CD4-positive, alpha-beta T cell treated with Interleukin-1 beta for 1 hour (primary cell): Measurements from ENCODE around the gene C9orf78.

Source experiments
- DNase-seq, 2 donors: peaks; one replicate each; pipeline ENCODE4 v3.0.0-alpha.2; 2020 to 2022

Gene C9orf78

GRCh38 chr9:129839324-129840023 lies 4.4 kb upstream of the C9orf78 start:
- DNase-seq = no peak

- no peak for DNase-seq
Observed at GRCh38 chr9:129838707-129839259, 3.7 kb upstream of the C9orf78 start.

- DNase-seq = peak; percentile 55
Observed at GRCh38 chr9:129836311-129837007, 1.4 kb upstream of the C9orf78 start.

- no peak for DNase-seq
Observed at GRCh38 chr9:129835860-129836223, 767 bp upstream of the C9orf78 start.

GRCh38 chr9:129834489-129835127 lies 467 bp downstream of the C9orf78 start:
- peak; percentile 16 to 51 for DNase-seq

- DNase-seq = no peak
Observed at GRCh38 chr9:129832982-129833381, 2.1 kb downstream of the C9orf78 start.

- no peak for DNase-seq
Observed at GRCh38 chr9:129828969-129829368, 6.1 kb downstream of the C9orf78 start.

GRCh38 chr9:129828051-129828450 lies 7.0 kb downstream of the C9orf78 start:
- no peak for DNase-seq

- no peak for DNase-seq
Observed at GRCh38 chr9:129826759-129827158, 8.3 kb downstream of the C9orf78 start.

- no peak for DNase-seq
Observed at GRCh38 chr9:129826344-129826743, 8.7 kb downstream of the C9orf78 start.

GRCh38 chr9:129823935-129824601 lies 11.0 kb downstream of the C9orf78 start, which contains the start of gene TOR1A:
Gene TOR1A (minus strand): TSS chr9:129824136. CDS start chr9:129824085, 51 bp downstream.
- peak; percentile 92 to 93 for DNase-seq

- DNase-seq = no peak
Observed at GRCh38 chr9:129823542-129823934, 11.5 kb downstream of the C9orf78 start.

GRCh38 chr9:129822898-129823541 lies 12.1 kb downstream of the C9orf78 start:
- peak in 1 of 2 donors; percentile 21 for DNase-seq

GRCh38 chr9:129816501-129817435 lies 18.3 kb downstream of the C9orf78 start:
- peak in 1 of 2 donors; percentile 24 for DNase-seq

GRCh38 chr9:129815278-129815677 lies 19.8 kb downstream of the C9orf78 start:
- DNase-seq = no peak

- DNase-seq = no peak
Observed at GRCh38 chr9:129814432-129815223, 20.4 kb downstream of the C9orf78 start.

- DNase-seq = no peak
Observed at GRCh38 chr9:129813661-129814060, 21.4 kb downstream of the C9orf78 start.

- DNase-seq = no peak
Observed at GRCh38 chr9:129812385-129812784, 22.7 kb downstream of the C9orf78 start.

GRCh38 chr9:129811967-129812363 lies 23.1 kb downstream of the C9orf78 start:
- DNase-seq = no peak

- no peak for DNase-seq
Observed at GRCh38 chr9:129810788-129811187, 24.3 kb downstream of the C9orf78 start.
